GM12878 (cell line): ENCODE data around the gene MPRIP.

Experiments used
- RAD21 ChIP-seq: IDR thresholded peaks from 2 replicates; pipeline ENCODE4 v1.6.1; 2011; ENCODE audit warnings: mild to moderate bottlenecking, low read depth, low read length, moderate library complexity; ENCODE audit not compliant: insufficient read depth
- SUZ12 ChIP-seq: fragments of 200-600 bp; sonication (generic); IDR thresholded peaks from one replicate; pipeline ENCODE4 v1.6.1; 2018; ENCODE audit warnings: antibody characterized with exemption, mild to moderate bottlenecking; ENCODE audit not compliant: unreplicated experiment
- YY1 ChIP-seq: IDR thresholded peaks from 2 replicates; pipeline ENCODE4 v1.6.1; 2011; ENCODE audit warnings: low read depth, mild to moderate bottlenecking, low read length

GRCh38 chr17:17018021-17018441 is 24.2 kb upstream of the MPRIP start:
- TF ChIP-seq YY1 = no peak
- no peak for TF ChIP-seq SUZ12
- TF ChIP-seq RAD21 = no peak
